Gastroesophageal sphincter (tissue), 4 donors: ENCODE measurements around the gene GSTA3. TPM values are rescaled to one million over a fixed set of nuclear protein-coding genes. Genes with fewer than 3 reads are reported as not detected.
"Not testable (repeated sequence)": the region's sequence is repeated elsewhere in the genome, so short reads cannot be mapped to it uniquely, and the experiment has no call there.

Experiments used
- ATAC-seq: fragments of 150-250 bp; one replicate; pipeline ENCODE4 v1.9.1; 2016; ENCODE audit warnings: mild to moderate bottlenecking, moderate library complexity
- H3K27ac ChIP-seq, 4 donors: fragments of 200-600 bp; sonication (generic) in 3 of 4; 1 replicate in 3 of 4; 2 replicates in 1 of 4; pipeline ENCODE4 v1.5.1; 2016 to 2019
- H3K27me3 ChIP-seq: fragments of 200-600 bp; sonication (generic); one replicate; pipeline ENCODE4 v1.5.1; 2019
- H3K36me3 ChIP-seq, 2 donors: fragments of 200-600 bp; sonication (generic); one replicate each; pipeline ENCODE4 v1.5.1; 2019; ENCODE audit warnings: control low read depth in 1 of 2
- H3K4me1 ChIP-seq, 3 donors: fragments of 200-600 bp; sonication (generic); 1 replicate in 2 of 3; 2 replicates in 1 of 3; pipeline ENCODE4 v1.5.1; 2016 to 2019; ENCODE audit warnings: control low read depth in 2 of 3
- H3K4me3 ChIP-seq, 2 donors: fragments of 200-600 bp; sonication (generic); one replicate each; pipeline ENCODE4 v1.5.1; 2019; ENCODE audit warnings: mild to moderate bottlenecking in 1 of 2, moderate library complexity in 1 of 2
- H3K9me3 ChIP-seq, 3 donors: fragments of 200-600 bp; sonication (generic); one replicate each; pipeline ENCODE4 v1.5.1; 2017 to 2019; ENCODE audit warnings: control low read depth in 2 of 3
- EP300 ChIP-seq: sonication (generic); formaldehyde crosslinking; IDR thresholded peaks from one replicate; pipeline ENCODE4 v1.6.1; 2017; ENCODE audit warnings: antibody characterized with exemption, mild to moderate bottlenecking
- POLR2A ChIP-seq, 2 donors: fragments of 450-650 bp; IDR thresholded peaks; one replicate each; pipeline ENCODE4 v1.6.1; 2017; ENCODE audit warnings: antibody characterized with exemption in 2 of 2, mild to moderate bottlenecking in 2 of 2, moderate library complexity in 1 of 2
- POLR2AphosphoS5 ChIP-seq: sonication (generic); formaldehyde crosslinking; IDR thresholded peaks from one replicate; pipeline ENCODE4 v1.6.1; 2017; ENCODE audit warnings: antibody characterized with exemption
- WGBS, 2 donors: methylation state at CpG; one replicate each; pipeline ENCODE4 v1.1.5; 2018; ENCODE audit warnings: low coverage in 1 of 2; 5-methylcytosine and 5-hydroxymethylcytosine counted together
- total RNA-seq, 4 donors: library from RNA; depleted of rRNA; stranded (reverse); fragments of >200 nt; gene quantifications; one replicate each; pipeline ENCODE4 v1.1.0, GENCODE V29; 2016
- TF ChIP-seq, protein P1 (sequence below), 4 experiments: fragments of 200-600 bp in 2 of 4; fragments of 450-650 bp in 2 of 4; sonication (generic) in 1 of 4; IDR thresholded peaks; one replicate each; pipeline ENCODE4 v1.5.1; 2017 to 2019; ENCODE audit warnings: antibody characterized with exemption in 4 of 4, mild to moderate bottlenecking in 2 of 4, moderate library complexity in 2 of 4

Gene GSTA3
- total RNA-seq, 4 donors from 2014 or later = not detected

DNA sequence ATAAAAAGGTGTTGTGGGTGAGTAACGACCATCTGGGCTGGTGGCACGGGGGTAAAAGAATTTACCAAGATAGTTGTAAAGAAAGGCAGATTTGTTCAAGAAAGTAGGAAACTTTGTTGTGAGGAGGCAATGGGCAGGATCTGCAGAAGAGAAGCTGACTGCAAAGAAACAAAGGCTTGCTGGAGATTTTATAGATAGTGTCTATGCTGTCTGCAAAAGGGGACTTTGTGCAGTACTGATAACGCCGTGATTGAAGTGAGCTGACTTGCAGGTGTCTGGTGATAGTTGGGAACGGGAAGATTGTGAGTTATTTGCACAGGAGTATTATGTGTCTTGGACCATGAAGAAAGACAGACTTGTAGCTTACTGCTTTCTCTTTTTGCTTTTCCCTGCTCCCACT, 36.8 kb upstream of the GSTA3 start:
- Histone ChIP-seq H3K27me3 (no peaks in the 10 kb centered on the region), H3K4me1 (no peaks in the 10 kb centered on the region), H3K4me3 (no peak overlapping the region), H3K36me3 (no peaks in the 10 kb centered on the region), H3K9me3 (no peaks in the 10 kb centered on the region), H3K27ac (no peak overlapping the region)
- no peak for ATAC-seq
- WGBS, 2 donors = 35 to 42% methylated on average over 3 to 5 of the region's 5 CpGs
- TF ChIP-seq EP300 (no peak), POLR2AphosphoS5 (no peak), POLR2A (IDR thresholded peaks at IDR 0.05) (no peak)
- TF ChIP-seq, protein P1, sequence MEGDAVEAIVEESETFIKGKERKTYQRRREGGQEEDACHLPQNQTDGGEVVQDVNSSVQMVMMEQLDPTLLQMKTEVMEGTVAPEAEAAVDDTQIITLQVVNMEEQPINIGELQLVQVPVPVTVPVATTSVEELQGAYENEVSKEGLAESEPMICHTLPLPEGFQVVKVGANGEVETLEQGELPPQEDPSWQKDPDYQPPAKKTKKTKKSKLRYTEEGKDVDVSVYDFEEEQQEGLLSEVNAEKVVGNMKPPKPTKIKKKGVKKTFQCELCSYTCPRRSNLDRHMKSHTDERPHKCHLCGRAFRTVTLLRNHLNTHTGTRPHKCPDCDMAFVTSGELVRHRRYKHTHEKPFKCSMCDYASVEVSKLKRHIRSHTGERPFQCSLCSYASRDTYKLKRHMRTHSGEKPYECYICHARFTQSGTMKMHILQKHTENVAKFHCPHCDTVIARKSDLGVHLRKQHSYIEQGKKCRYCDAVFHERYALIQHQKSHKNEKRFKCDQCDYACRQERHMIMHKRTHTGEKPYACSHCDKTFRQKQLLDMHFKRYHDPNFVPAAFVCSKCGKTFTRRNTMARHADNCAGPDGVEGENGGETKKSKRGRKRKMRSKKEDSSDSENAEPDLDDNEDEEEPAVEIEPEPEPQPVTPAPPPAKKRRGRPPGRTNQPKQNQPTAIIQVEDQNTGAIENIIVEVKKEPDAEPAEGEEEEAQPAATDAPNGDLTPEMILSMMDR (IDR thresholded peaks at IDR 0.05) = no peak

DNA sequence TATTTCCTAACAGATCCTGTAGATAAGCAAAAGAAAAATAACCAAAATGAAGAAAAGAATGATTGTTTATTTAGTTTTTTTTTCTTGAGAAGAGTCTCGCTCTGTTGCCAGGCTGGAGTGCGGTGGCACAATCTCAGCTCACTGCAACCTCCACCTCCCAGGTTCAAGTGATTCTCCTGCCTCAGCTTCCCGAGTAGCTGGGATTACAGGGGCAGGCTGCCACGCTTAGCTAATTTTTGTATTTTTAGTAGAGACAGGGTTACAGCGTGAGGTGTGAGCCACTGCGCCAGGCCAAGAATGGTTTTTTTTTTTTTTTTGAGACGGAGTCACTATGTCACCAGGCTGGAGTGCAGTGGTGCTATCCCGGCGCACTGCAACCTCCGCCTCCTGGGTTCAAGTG, 33.3 kb upstream of the GSTA3 start:
- H3K27ac ChIP-seq, H3K36me3 ChIP-seq, H3K4me1 ChIP-seq, H3K9me3 ChIP-seq, H3K4me3 ChIP-seq, ATAC-seq, H3K27me3 ChIP-seq: not testable (repeated sequence)
- WGBS, 2 donors = 87 to 93% methylated on average over 8 of the region's 10 CpGs

DNA sequence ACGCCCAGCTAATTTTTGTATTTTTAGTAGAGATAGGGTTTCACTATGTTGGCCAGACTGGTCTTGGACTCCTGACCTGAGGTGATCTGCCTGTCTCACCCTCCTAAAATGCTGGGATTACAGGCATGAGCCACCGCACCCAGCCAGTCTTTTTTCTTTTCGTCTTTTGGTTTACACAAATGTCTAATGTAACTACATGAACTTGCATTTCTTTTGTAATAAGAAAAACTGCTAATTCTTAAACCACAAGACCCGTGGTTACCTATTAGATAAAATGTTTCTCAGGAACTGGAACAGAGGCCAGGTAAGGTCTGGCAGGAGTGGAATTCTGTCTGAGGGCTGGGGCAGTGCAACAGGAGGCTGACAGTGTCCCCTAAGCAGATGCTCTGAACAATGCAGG, 32.7 kb upstream of the GSTA3 start:
- H3K27me3 ChIP-seq = no peaks in the 10 kb centered on the region
- TF ChIP-seq, protein P1 (IDR thresholded peaks at IDR 0.05) = no peak
- TF ChIP-seq EP300 = no peak
- TF ChIP-seq POLR2AphosphoS5 = no peak
- no peak for TF ChIP-seq POLR2A (IDR thresholded peaks at IDR 0.05)
- WGBS, 2 donors = 71 to 78% methylated on average over 3 of the region's 4 CpGs
- no peaks in the 10 kb centered on the region for H3K9me3 ChIP-seq
- no peaks in the 10 kb centered on the region for H3K4me1 ChIP-seq
- no peak overlapping the region for H3K4me3 ChIP-seq
- H3K27ac ChIP-seq = no peak overlapping the region
- no peak for ATAC-seq
- no peaks in the 10 kb centered on the region for H3K36me3 ChIP-seq

DNA sequence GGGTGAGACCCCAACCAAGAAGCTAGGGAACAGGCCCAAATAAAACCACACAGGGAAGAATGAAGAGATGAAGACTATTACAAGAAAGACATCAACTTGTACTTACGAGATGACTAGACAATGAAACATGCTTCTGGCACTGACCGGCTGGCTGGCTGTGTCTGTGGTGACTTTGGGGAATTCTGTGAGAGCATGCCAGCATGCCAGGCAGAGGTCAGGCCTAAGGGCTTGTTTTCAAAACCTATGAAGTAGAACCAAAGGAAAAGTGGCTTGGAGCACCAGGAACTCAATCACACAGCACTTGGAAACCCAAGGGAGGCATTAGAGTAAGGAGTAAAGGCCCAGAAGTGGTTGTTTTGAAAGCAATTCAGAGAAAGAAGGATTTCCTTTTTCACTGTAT, 28.4 kb upstream of the GSTA3 start:
- no peaks in the 10 kb centered on the region for H3K4me1 ChIP-seq
- H3K9me3 ChIP-seq = no peaks in the 10 kb centered on the region
- H3K4me3 ChIP-seq = no peak overlapping the region
- TF ChIP-seq, protein P1 (IDR thresholded peaks at IDR 0.05) = no peak
- TF ChIP-seq POLR2AphosphoS5 = no peak
- no peaks in the 10 kb centered on the region for H3K27me3 ChIP-seq
- no peak for ATAC-seq
- no peaks in the 10 kb centered on the region for H3K36me3 ChIP-seq
- WGBS, 2 donors = 53 to 77% methylated on average over 2 of the region's 2 CpGs
- H3K27ac ChIP-seq = no peak overlapping the region

DNA sequence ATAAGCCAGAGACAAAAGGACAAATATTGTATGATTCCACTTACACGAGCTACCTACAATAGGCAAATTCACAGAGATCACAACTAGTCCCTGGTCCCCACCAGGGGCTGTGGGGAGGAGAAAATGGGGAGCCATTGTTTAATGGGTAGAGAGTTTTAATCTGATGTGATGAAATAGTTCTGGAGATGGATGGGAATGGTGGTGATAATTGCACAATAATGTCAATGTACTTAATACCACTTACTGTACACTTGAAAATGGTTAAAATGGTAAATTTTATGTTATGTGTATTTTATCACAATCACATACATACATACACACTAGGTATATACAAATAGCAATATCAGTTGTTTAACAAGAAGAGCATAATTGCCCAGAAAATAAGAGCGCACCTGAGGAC, 24.3 kb upstream of the GSTA3 start:
- Histone ChIP-seq H3K27ac (no peak overlapping the region), H3K4me1 (no peaks in the 10 kb centered on the region), H3K27me3 (no peaks in the 10 kb centered on the region), H3K9me3 (no peaks in the 10 kb centered on the region), H3K36me3 (no peaks in the 10 kb centered on the region), H3K4me3 (no peak overlapping the region)
- TF ChIP-seq POLR2A (IDR thresholded peaks at IDR 0.05) (no peak), EP300 (no peak), POLR2AphosphoS5 (no peak)
- TF ChIP-seq, protein P1 (IDR thresholded peaks at IDR 0.05) = no peak
- ATAC-seq = no peak
- WGBS, 2 donors = 66 to 67% methylated on average over 1 to 2 of the region's 2 CpGs

DNA sequence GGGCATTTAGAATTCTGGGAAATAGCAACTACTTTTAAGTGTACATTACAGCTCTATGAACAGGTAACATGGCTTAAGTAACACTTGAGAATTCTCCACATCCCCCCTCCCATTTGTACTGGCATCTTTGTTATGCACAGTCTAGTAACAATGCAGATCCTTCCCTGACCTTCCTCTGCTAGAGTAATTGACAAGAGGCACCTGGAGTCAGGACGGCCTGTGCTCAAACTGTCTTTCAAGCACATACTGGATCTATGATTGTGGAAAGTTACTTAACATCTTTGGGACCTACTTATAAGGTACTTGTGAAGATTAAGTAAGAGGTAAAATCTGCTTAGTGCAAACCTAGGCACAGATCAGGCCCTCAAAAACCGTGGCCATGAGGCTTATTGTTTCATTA, 21.9 kb upstream of the GSTA3 start:
- no peak for ATAC-seq
- no peak overlapping the region for H3K27ac ChIP-seq
- H3K4me3 ChIP-seq = no peak overlapping the region
- H3K36me3 ChIP-seq = no peaks in the 10 kb centered on the region
- no peaks in the 10 kb centered on the region for H3K9me3 ChIP-seq
- 72 to 80% methylated on average over 1 to 2 of the region's 2 CpGs for WGBS, 2 donors
- no peaks in the 10 kb centered on the region for H3K27me3 ChIP-seq
- peaks cover 0 to 6% (median 0%) of the 10 kb centered on the region in 3 donors for H3K4me1 ChIP-seq
- no peak for TF ChIP-seq POLR2AphosphoS5
- TF ChIP-seq EP300 = no peak
- TF ChIP-seq, protein P1 (IDR thresholded peaks at IDR 0.05) = no peak
- TF ChIP-seq POLR2A (IDR thresholded peaks at IDR 0.05) = no peak
